AG08395 (cell line): ENCODE data around the gene GFRA1.

ENCODE experiments used
- DNase-seq: peaks from one replicate; pipeline ENCODE4 v3.0.0; 2012; ENCODE audit warnings: mixed read lengths, low spot score

The GFRA1 gene

GRCh38 chr10:116027355-116027754 lies 245.7 kb downstream of the GFRA1 start:
- DNase-seq = no peak

- DNase-seq = no peak
These were observed 246.3 kb downstream of the GFRA1 start for GRCh38 chr10:116026725-116027124.

GRCh38 chr10:116026315-116026714 lies 246.7 kb downstream of the GFRA1 start:
- no peak for DNase-seq

GRCh38 chr10:116024271-116024878 lies 248.6 kb downstream of the GFRA1 start:
- no peak for DNase-seq

- DNase-seq = no peak
These were observed 255.6 kb downstream of the GFRA1 start for GRCh38 chr10:116017405-116017804.

- no peak for DNase-seq
These were observed 257.2 kb downstream of the GFRA1 start for GRCh38 chr10:116015583-116016333.

GRCh38 chr10:116014871-116015582 lies 258.0 kb downstream of the GFRA1 start:
- DNase-seq = no peak

- no peak for DNase-seq
These were observed 258.7 kb downstream of the GFRA1 start for GRCh38 chr10:116014326-116014725.

- no peak for DNase-seq
These were observed 261.1 kb downstream of the GFRA1 start for GRCh38 chr10:116011929-116012328.

GRCh38 chr10:116007256-116007891 lies 265.6 kb downstream of the GFRA1 start:
- no peak for DNase-seq
